DND-41 (cell line): Measurements from ENCODE around the gene CALN1.

ENCODE experiments used
- EZH2 ChIP-seq: IDR thresholded peaks from 3 replicates; pipeline ENCODE4 v1.6.1; 2012; ENCODE audit warnings: borderline replicate concordance, low read depth, mild to moderate bottlenecking, moderate library complexity, low read length, inconsistent platforms; ENCODE audit not compliant: severe bottlenecking
- TF ChIP-seq, protein P1 (sequence below): IDR thresholded peaks from 2 replicates; pipeline ENCODE4 v1.5.1; 2012; ENCODE audit warnings: borderline replicate concordance, low read length, moderate library complexity, mild to moderate bottlenecking; ENCODE audit not compliant: poor library complexity, severe bottlenecking; ENCODE audit errors: extremely low read depth

DNA sequence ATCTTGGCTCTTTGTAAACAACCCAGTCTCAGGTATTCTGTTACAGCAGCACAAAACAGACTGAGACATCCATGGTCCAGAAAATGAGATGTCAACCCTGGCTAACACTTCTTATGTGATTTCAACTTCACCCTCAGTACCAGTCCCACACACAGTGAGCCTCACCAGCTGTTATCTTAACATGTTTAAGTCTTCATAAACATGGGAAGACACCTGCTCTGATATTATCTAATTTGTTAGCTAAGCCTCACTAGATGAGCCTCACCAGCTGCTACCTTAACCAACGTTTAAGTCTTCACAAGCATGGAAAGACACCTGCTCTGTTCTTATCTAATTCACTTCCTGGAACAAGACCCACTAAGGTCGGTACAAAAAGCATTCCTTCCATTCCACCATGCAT lies 130.8 kb downstream of the CALN1 start:
- TF ChIP-seq, protein P1, sequence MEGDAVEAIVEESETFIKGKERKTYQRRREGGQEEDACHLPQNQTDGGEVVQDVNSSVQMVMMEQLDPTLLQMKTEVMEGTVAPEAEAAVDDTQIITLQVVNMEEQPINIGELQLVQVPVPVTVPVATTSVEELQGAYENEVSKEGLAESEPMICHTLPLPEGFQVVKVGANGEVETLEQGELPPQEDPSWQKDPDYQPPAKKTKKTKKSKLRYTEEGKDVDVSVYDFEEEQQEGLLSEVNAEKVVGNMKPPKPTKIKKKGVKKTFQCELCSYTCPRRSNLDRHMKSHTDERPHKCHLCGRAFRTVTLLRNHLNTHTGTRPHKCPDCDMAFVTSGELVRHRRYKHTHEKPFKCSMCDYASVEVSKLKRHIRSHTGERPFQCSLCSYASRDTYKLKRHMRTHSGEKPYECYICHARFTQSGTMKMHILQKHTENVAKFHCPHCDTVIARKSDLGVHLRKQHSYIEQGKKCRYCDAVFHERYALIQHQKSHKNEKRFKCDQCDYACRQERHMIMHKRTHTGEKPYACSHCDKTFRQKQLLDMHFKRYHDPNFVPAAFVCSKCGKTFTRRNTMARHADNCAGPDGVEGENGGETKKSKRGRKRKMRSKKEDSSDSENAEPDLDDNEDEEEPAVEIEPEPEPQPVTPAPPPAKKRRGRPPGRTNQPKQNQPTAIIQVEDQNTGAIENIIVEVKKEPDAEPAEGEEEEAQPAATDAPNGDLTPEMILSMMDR = no peak
- no peak for TF ChIP-seq EZH2
